Stimulated activated naive CD8-positive, alpha-beta T cell treated with anti-CD3 and anti-CD28 coated beads, Interleukin-15, amount 100 ng/mL, for 72 hours (primary cell): ENCODE results near the gene JAKMIP3.

Experiments used
- ATAC-seq: fragments of 150-1000 bp; cut with Tn5 transposase; 2 replicates; pipeline ENCODE4 v1.10.0; 2021; ENCODE audit warnings: mild to moderate bottlenecking, moderate library complexity
- DNase-seq, 2 donors: peaks; one replicate each; pipeline ENCODE4 v3.0.0; 2021 to 2022
- H3K27ac Mint-ChIP-seq, 2 donors: one replicate each; pipeline ENCODE4 v1.8.0; 2022; ENCODE audit warnings: mild to moderate bottlenecking in 2 of 2, mixed read lengths in 2 of 2, moderate library complexity in 2 of 2
- H3K27me3 Mint-ChIP-seq: one replicate; pipeline ENCODE4 v1.8.0; 2022; ENCODE audit warnings: mixed read lengths
- H3K4me1 Mint-ChIP-seq: one replicate; pipeline ENCODE4 v1.8.0; 2022; ENCODE audit warnings: mild to moderate bottlenecking, mixed read lengths
- H3K4me3 Mint-ChIP-seq, 2 donors: one replicate each; pipeline ENCODE4 v1.8.0; 2022; ENCODE audit warnings: mild to moderate bottlenecking in 2 of 2, mixed read lengths in 2 of 2, moderate library complexity in 1 of 2
- H3K9me3 Mint-ChIP-seq, 2 donors: one replicate each; pipeline ENCODE4 v1.8.0; 2022; ENCODE audit warnings: mixed read lengths in 2 of 2

The JAKMIP3 gene

DNA sequence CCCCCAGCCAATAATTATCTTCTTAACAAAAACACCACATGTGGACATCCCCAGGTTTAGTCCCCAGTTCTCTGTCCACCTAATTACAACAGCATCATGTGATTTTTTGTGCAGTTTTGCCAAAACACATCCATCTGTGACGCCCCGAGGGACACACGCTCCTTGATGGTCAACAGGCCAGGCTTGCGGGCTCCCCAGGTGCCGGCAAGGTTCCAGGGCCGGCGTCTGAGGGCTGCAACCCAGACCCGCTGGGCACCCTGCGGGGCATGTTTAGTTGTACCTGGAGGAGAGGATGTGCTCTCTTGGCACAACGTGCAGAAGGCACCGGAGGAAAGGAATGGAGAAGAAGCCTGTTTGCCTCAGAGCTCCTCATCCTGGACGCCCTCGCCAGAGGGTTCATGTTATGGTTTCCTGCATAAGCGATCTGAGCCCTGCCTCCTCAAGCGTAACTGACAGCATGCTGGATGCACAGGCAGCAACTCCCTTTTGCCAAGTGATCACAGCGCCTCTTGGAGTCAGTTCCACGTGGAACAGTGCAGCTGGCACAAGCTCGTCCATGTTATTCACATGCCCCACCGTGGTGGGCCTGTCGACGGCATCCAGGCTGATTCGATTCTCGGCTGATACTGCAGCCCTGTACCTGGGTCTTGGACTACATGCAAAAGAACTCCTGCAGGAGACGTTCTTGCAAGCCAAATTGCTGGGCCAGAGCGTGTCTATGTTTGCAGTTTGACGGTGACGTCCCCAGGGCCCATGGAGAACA, 41.6 kb downstream of the JAKMIP3 start:
- no peaks in the 10 kb centered on the region for H3K9me3 Mint-ChIP-seq
- no peak overlapping the region for H3K27ac Mint-ChIP-seq
- DNase-seq (no peak), ATAC-seq (no peak)
- no peaks in the 10 kb centered on the region for H3K4me1 Mint-ChIP-seq
- H3K4me3 Mint-ChIP-seq, result no peak overlapping the region
- peaks cover 14% of the 10 kb centered on the region for H3K27me3 Mint-ChIP-seq

DNA sequence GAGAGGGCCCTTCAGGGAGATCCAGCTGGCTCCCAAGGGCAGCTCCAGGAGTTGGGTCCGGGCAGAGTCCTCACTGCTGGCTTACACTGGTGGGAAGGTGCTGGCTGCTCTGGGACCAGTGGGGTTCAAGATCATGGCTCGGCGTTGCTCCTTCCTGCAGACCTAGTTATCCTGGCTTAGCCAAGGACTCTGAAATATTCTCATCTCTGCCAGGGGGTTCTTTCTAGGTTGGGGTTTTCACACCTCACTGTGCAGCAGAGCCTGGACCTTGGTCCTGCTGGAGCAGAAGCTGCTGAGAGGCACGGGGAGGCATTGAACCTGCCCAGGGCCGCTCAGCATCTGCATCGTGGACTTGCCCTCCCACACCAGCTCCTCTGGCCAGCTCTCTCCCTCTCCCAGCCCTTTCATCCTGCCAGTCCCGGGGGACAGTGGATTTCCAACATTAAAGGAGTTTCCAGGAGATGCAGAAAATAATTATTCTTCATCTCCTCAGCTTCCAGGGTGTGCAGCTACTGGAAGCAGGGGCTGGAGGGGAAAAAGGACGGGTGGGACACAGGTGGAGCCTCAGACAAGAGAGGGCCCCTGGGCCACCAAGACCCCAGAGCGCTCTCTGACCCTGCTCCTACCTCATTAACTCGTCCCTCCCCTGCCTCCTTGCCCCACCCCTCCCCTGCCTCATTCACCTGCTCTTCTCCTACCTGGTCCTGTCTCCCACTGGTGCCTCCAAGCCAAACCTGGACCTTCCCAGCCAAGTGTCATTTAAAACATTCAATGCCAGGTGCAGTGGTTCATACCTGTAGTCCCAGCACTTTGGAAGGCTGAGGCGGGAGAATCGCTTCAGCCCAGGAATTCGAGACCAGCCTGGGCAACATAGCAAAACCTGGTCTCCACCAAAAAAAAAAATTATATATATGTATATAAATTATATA, 42.5 kb downstream of the JAKMIP3 start:
- Mint-ChIP-seq H3K27ac (peak overlapping the region in 1 of 2 donors; percentile 12), H3K4me3 (no peak overlapping the region), H3K4me1 (no peaks in the 10 kb centered on the region), H3K27me3 (peaks cover 8% of the 10 kb centered on the region), H3K9me3 (no peaks in the 10 kb centered on the region)
- no peak for DNase-seq
- ATAC-seq, result no peak

DNA sequence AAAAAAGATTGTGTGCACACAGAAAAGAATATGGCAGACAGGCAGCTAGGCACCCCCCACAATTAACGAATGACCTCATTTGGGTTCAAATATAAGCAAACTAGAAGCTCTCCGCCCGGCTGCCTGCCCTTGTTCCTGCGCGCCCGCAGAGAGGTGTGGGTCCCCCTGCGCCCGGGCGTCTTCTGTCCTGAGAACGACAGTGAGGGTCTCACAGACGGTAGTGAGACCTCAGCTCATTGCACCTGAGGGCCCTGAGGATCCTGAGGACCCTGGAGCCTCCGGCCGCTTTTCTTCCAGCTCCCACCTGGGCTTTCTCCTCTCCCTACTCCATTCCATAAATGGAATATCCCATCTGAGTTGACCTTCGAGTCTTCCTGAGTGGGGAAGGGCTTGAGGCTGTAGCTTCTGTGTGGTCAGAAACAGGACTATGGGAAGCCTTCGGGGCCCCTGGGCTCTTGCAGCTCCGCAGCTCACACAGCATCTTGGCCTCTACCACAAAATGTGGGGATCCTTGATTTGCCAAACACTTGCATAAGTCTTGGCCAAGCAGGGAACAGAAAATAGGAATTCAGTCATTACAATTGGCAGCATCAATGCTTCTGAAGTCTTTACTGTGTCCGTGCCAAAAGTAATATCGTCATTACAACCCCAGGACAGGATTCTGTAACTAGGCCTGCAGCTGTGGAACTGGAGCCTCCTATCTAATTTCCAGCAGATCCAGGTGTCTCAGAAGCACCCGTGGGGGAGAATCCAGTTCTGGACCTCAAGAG, 43.8 kb downstream of the JAKMIP3 start:
- H3K4me3 Mint-ChIP-seq, result no peak overlapping the region

DNA sequence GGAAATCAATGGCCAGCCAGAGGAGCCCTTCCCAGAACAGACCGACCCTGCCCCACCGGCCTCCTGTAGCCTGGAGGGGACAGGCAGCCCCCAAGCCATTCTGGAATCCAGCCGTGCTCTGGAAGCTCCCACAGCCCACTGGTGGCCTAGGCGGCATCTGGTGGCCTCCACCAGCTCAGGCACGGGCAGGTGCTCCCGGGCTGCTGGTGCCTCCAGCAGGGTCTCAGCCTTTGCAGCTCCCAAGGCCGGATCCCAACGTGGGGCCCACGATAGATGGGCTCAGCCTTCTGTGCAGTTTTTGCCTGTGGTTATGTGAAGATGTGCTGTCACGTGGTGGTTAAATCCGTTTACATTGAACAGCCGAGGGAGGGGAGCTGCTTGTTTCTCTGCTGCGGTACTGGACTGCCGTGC, 44.4 kb downstream of the JAKMIP3 start:
- Mint-ChIP-seq H3K9me3 (no peaks in the 10 kb centered on the region), H3K27me3 (no peaks in the 10 kb centered on the region), H3K4me3 (no peak overlapping the region), H3K4me1 (no peaks in the 10 kb centered on the region), H3K27ac (no peak overlapping the region)
- ATAC-seq (no peak), DNase-seq (no peak)

More for the DNA sequence above, 43.8 kb downstream of the JAKMIP3 start:
- no peak for ATAC-seq
- Mint-ChIP-seq H3K27ac (no peak overlapping the region), H3K27me3 (no peaks in the 10 kb centered on the region), H3K4me1 (no peaks in the 10 kb centered on the region), H3K9me3 (no peaks in the 10 kb centered on the region)
- DNase-seq, result no peak

DNA sequence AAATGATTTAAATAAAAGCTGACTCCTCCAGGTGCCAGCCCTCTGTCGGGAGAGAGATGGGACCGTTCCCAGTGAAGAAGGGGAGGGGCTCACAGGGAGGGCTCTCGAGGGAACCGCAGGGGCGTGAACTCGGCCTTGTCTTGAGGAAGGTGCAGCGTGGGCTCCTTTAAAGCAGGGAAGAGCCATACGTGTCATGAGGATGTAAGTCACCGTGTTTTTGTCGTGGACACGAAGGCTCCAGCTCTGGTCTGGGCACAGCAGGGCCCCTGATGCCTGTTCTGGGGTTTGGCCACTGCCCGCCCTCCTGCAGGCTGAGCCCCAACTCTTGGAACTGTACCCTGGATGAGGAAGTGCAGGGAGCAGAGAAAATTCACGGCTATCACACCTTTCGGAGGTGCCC, 45.0 kb downstream of the JAKMIP3 start:
- H3K27ac Mint-ChIP-seq, result no peak overlapping the region
- no peaks in the 10 kb centered on the region for H3K27me3 Mint-ChIP-seq
- no peak overlapping the region for H3K4me3 Mint-ChIP-seq
- H3K4me1 Mint-ChIP-seq, result no peaks in the 10 kb centered on the region
- H3K9me3 Mint-ChIP-seq, result no peaks in the 10 kb centered on the region
- no peak for ATAC-seq
- no peak for DNase-seq

DNA sequence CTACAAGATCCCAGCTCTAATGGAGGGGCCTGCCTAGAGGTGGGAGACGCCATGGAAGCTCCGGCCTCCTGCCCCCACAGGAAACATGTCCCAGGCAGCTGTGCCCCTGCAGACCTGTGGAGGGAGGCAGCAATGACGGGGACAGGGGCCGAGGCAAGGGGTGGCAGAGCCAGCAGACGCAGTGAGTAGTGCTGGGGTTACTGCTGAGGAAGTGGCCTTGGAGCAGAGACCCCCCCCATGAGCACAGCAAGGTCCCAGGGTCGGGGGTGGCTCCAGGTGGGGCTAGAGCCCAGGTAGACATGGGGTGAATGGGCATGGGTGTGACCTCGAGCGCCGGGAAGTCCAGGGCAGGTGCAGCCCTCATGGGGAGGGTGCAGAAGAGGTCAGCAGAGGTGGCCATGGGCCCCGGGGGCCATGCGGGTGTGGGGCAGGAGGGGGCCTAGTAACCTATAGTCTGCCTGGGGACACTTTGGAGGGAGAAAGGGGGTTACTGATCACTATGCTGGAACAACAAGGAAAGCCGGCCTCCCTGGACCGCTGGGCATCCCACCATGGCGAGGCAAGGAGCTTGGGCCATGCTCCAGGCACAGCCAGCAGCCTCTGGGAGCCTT, 45.5 kb downstream of the JAKMIP3 start:
- no peaks in the 10 kb centered on the region for H3K9me3 Mint-ChIP-seq
- no peak for ATAC-seq
- no peak overlapping the region for H3K27ac Mint-ChIP-seq
- no peaks in the 10 kb centered on the region for H3K27me3 Mint-ChIP-seq
- no peak for DNase-seq
- no peak overlapping the region for H3K4me3 Mint-ChIP-seq
- no peaks in the 10 kb centered on the region for H3K4me1 Mint-ChIP-seq

DNA sequence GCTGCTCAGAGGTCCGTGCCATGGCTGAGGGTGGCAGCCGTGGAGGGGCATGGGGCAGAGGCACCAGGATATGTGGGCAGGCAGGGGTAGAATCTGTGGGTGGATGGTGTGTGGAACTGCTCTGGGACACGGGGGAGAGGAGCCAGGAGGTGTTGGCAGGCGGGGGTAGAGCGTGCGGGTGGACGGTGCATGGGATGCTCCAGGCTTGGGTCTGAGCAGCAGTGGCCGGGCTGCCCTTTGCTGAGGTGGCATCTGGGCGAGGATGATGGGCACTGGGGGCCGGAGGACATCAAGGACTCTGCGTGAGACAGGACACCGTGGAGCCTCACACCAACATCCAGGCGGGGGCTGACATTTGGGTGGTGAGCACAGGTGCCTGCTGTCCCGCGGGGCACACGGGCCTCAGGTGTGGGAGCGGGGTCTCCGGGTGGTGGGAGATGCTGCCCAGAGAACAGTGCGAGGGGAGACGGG, 46.2 kb downstream of the JAKMIP3 start:
- no peaks in the 10 kb centered on the region for H3K4me1 Mint-ChIP-seq
- no peak for DNase-seq
- no peak overlapping the region for H3K4me3 Mint-ChIP-seq
- no peaks in the 10 kb centered on the region for H3K27me3 Mint-ChIP-seq
- H3K27ac Mint-ChIP-seq, result no peak overlapping the region
- peak; percentile 46 for ATAC-seq
- no peaks in the 10 kb centered on the region for H3K9me3 Mint-ChIP-seq

DNA sequence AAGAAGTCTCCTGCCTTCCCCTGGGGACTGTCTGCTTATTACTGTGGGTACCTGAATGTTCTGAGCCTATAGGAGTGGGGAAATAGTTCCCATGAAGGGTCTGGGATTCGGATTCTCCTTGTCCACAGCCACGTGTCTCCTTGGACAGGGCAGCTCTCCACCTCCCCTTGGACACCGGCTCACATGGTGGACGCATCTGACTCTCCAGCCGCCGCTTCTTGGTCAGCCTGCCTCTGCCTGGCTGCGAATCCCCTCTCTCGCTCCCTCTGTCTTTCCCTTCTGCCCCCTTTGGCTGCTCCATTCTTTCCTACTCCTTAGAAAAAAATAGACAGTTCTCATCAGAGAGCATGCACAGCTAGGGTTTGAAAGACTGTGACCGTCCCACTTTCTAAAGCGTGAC, 46.9 kb downstream of the JAKMIP3 start:
- no peaks in the 10 kb centered on the region for H3K9me3 Mint-ChIP-seq
- ATAC-seq, result no peak
- no peaks in the 10 kb centered on the region for H3K4me1 Mint-ChIP-seq
- no peak for DNase-seq
- no peak overlapping the region for H3K4me3 Mint-ChIP-seq
- H3K27me3 Mint-ChIP-seq, result no peaks in the 10 kb centered on the region
- peak overlapping the region in 1 of 2 donors; percentile 25 for H3K27ac Mint-ChIP-seq

DNA sequence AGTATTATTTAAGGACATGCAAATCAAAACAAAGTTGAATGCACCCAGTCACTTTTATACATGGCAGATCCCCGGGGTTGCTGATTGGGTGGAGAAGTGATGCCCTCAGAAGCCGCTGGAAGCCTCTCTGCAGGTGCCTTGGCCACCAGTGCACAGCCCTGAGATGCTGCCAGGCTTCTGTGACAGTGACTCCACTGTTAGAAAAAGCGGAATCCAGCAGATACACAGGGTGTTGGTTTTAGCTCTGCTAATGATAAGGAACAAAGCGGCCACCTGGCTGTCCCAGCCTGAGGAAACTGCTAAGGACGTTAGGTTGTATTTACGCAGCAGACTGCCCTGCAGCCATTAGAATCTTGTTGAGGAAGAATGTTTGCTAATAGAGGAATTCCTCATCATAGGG, 47.5 kb downstream of the JAKMIP3 start:
- no peaks in the 10 kb centered on the region for H3K27me3 Mint-ChIP-seq
- DNase-seq, result no peak
- H3K9me3 Mint-ChIP-seq, result no peaks in the 10 kb centered on the region
- H3K4me1 Mint-ChIP-seq, result no peaks in the 10 kb centered on the region
- H3K27ac Mint-ChIP-seq, result no peak overlapping the region
- H3K4me3 Mint-ChIP-seq, result no peak overlapping the region
- no peak for ATAC-seq

DNA sequence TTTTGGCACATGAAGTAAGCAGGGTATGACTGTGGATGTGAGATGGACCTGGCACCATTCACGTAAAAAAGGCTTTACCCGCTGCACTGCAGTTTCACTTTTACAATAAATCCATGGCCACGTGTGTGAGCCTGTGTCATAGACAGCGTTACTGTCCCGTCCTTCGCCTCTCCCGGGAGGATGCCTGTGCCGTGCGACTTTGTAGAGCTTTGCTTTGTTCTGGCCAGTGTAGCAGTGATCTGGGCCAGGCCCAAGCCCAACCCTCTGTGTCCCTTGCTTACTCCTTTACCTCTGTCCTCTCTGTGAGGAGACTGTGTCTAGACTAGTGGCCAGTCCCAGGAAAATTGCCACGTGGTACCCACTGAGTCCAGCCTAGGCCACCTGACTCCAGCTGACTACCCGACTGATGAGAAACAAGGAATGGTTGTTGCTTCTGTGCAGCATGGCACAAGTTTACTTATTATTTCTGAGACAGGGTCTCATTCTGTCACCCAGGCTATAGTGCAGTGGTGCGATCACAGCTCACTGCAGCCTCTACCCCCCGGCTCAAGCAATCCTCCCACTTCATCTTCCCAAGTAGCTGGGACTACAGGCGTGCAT, 48.1 kb downstream of the JAKMIP3 start:
- Mint-ChIP-seq H3K9me3 (no peaks in the 10 kb centered on the region), H3K4me3 (no peak overlapping the region), H3K4me1 (no peaks in the 10 kb centered on the region), H3K27ac (no peak overlapping the region), H3K27me3 (no peaks in the 10 kb centered on the region)
- ATAC-seq (no peak), DNase-seq (no peak)

DNA sequence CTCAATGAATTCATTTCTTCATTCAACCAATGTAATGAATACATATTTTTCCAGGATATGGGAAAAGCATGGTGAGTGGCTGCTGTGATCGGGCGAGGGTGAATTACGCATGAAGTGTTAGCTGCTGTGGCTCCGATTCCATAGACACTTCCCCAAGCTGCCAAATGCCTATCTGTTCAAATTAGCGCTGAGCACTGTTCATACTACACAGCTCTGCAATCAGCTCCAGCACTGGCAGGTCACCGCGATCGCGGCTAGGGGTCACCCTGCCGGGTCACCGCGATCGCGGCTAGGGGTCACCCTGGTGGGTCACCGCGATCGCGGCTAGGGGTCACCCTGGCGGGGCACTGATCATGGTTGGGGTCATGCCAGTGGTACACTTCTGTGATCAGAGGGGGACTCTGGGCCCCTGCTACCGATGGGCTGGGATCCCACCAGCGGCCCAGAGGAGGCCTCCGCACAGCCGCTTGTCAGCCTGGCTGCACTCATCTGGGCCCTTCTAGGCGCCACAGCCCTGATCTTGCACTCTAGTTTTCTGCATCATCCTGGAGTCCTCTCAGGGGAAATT, 49.3 kb downstream of the JAKMIP3 start:
- ATAC-seq (no peak), DNase-seq (no peak)
- Mint-ChIP-seq H3K4me3 (no peak overlapping the region), H3K9me3 (no peaks in the 10 kb centered on the region), H3K4me1 (no peaks in the 10 kb centered on the region), H3K27me3 (no peaks in the 10 kb centered on the region), H3K27ac (no peak overlapping the region)
